ENCODE data around the gene HNRNPA1.
"Not testable (repeated sequence)": the region's sequence is repeated elsewhere in the genome, so short reads cannot be mapped to it uniquely, and the experiment has no call there.

GRCh38 chr12:54284070-54284780 is 3.7 kb downstream of the HNRNPA1 start:
- not testable (repeated sequence) for TF ChIP-seq CTCF (IDR thresholded peaks at IDR 0.05; ENCODE audit: borderline replicate concordance, extremely low read depth, low read length, poor library complexity, severe bottlenecking); EZH2 (IDR thresholded peaks at IDR 0.05; ENCODE audit: borderline replicate concordance, low read depth, low read length, severe bottlenecking)
